ENCODE data around the gene ZNF618. TPM values are rescaled to one million over a fixed set of nuclear protein-coding genes. Genes with fewer than 3 reads are reported as not detected.

The ZNF618 gene
- total and polyA plus RNA-seq, 2 experiments from 2014 or later = 12.1 to 22.1 TPM

DNA sequence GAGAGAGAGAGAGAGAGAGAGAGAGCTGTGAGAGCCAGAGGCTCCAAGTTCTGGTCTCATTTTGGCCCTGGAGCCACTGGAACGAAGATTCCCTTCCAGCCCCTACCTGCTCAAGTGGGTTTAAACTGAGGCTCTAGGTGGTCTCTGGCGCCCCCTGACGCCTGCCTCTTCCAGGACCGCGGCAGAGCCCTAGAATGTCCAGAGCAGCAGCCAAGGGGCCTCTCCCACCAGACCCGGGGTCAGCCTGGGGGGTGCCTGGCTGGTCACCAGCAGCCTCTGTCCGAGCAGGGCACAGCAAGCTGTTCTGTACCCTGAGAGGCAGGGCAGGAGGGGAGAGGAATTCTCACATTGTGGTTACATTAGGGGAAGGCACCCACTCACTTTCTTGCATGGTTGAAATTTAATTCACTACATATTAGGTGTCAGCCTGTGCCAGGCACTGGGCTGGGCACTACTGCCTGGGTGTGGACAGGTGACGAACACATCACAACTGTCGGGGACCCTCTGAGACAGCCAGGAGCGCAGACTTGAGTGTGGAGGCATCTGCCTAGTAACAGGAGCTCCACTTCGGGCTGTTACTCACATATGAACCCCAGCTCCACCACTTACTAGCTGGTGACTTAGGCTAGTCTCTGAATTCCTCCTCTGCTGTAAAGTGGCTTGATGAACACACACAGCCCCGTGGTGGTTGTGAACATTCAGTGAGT, 157.4 kb downstream of the ZNF618 start:
- Mint-ChIP-seq H3K27me3 (ENCODE audit: insufficient read depth, low read depth, poor library complexity) (peaks cover 8% of the 10 kb centered on the region), H3K9me3 (no peaks in the 10 kb centered on the region; the same call in 2 of the 3 replicates), H3K27ac (no peak overlapping the region), H3K36me3 (ENCODE audit: low read depth) (peaks cover 35% of the 10 kb centered on the region), H3K4me3 (no peak overlapping the region), H3K4me1 (peaks cover 10% of the 10 kb centered on the region)
- ATAC-seq (peak; percentile 69), DNase-seq (ENCODE audit: low spot score) (peak; percentile 71)
- H3K36me3 ChIP-seq (ENCODE audit: insufficient read depth) = no peaks in the 10 kb centered on the region; the same call in 1 of the 2 replicates
- no peak overlapping the region for H3K4me2 ChIP-seq
- no peaks in the 10 kb centered on the region; the same call in 1 of the 2 replicates for H4K20me1 ChIP-seq (replicated peaks; ENCODE audit: insufficient read depth)
- TF ChIP-seq, protein P1, sequence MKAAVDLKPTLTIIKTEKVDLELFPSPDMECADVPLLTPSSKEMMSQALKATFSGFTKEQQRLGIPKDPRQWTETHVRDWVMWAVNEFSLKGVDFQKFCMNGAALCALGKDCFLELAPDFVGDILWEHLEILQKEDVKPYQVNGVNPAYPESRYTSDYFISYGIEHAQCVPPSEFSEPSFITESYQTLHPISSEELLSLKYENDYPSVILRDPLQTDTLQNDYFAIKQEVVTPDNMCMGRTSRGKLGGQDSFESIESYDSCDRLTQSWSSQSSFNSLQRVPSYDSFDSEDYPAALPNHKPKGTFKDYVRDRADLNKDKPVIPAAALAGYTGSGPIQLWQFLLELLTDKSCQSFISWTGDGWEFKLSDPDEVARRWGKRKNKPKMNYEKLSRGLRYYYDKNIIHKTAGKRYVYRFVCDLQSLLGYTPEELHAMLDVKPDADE (IDR thresholded peaks at IDR 0.05) = no peak
- TF ChIP-seq EZH2phosphoT487 (IDR thresholded peaks at IDR 0.05; ENCODE audit: unreplicated experiment) = no peak
- no peak for TF ChIP-seq POLR2AphosphoS5 (IDR thresholded peaks at IDR 0.05; ENCODE audit: low read depth)
- TF ChIP-seq, protein P2, sequence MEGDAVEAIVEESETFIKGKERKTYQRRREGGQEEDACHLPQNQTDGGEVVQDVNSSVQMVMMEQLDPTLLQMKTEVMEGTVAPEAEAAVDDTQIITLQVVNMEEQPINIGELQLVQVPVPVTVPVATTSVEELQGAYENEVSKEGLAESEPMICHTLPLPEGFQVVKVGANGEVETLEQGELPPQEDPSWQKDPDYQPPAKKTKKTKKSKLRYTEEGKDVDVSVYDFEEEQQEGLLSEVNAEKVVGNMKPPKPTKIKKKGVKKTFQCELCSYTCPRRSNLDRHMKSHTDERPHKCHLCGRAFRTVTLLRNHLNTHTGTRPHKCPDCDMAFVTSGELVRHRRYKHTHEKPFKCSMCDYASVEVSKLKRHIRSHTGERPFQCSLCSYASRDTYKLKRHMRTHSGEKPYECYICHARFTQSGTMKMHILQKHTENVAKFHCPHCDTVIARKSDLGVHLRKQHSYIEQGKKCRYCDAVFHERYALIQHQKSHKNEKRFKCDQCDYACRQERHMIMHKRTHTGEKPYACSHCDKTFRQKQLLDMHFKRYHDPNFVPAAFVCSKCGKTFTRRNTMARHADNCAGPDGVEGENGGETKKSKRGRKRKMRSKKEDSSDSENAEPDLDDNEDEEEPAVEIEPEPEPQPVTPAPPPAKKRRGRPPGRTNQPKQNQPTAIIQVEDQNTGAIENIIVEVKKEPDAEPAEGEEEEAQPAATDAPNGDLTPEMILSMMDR (conservative IDR thresholded peaks at IDR 0.05; ENCODE audit: low read depth in 2 of 2) = peak; percentile 70 to 89
- no peak for TF ChIP-seq ZNF114 (CRISPR knock-in tag; IDR thresholded peaks at IDR 0.05)
- peaks cover 4% of the 10 kb centered on the region; the same call in 1 of the 2 replicates for H3F3A ChIP-seq (replicated peaks; ENCODE audit: low read depth)
- H3K4me3 ChIP-seq = no peak overlapping the region
- H3K27ac ChIP-seq (ENCODE audit: low read depth) = no peak overlapping the region
- no peaks in the 10 kb centered on the region for H3K9me2 ChIP-seq (ENCODE audit: insufficient read depth)
- H3K27me3 ChIP-seq (ENCODE audit: insufficient read depth) = no peaks in the 10 kb centered on the region
- H3K79me2 ChIP-seq (replicated peaks; ENCODE audit: insufficient read depth) = no peaks in the 10 kb centered on the region
- H2AFZ ChIP-seq = no peak overlapping the region
- peaks cover 12% of the 10 kb centered on the region for H3K4me1 ChIP-seq (ENCODE audit: insufficient read depth)

DNA sequence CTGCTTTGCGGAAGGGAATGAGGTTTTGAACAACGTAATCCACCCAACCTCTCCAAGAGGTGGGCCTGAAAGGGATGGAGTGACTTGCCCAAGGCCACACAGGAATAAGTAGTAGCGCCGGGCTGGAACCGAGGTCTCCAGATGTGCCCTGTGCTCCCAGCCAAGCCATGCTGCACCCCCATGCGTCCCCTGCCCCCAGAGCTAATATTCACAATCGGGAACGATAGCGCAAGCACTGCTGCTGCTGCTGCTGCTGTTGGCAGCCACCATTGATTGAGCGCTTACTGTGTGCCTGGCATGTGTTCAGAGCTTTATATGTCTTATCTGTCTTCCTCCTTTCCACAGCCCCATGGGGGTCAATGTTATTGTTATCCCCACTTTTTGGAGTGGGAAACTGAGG, 158.1 kb downstream of the ZNF618 start:
- Histone ChIP-seq H3K27ac (ENCODE audit: low read depth) (no peak overlapping the region), H3K9me2 (ENCODE audit: insufficient read depth) (no peaks in the 10 kb centered on the region), H2AFZ (no peak overlapping the region), H4K20me1 (replicated peaks; ENCODE audit: insufficient read depth) (no peaks in the 10 kb centered on the region; the same call in 1 of the 2 replicates), H3K4me2 (no peak overlapping the region), H3K4me1 (ENCODE audit: insufficient read depth) (peaks cover 14% of the 10 kb centered on the region), H3K4me3 (no peak overlapping the region), H3F3A (replicated peaks; ENCODE audit: low read depth) (peaks cover 4% of the 10 kb centered on the region; the same call in 1 of the 2 replicates), H3K79me2 (replicated peaks; ENCODE audit: insufficient read depth) (no peaks in the 10 kb centered on the region), H3K27me3 (ENCODE audit: insufficient read depth) (no peaks in the 10 kb centered on the region), H3K36me3 (ENCODE audit: insufficient read depth) (no peaks in the 10 kb centered on the region; the same call in 1 of the 2 replicates)
- TF ChIP-seq, protein P3, sequence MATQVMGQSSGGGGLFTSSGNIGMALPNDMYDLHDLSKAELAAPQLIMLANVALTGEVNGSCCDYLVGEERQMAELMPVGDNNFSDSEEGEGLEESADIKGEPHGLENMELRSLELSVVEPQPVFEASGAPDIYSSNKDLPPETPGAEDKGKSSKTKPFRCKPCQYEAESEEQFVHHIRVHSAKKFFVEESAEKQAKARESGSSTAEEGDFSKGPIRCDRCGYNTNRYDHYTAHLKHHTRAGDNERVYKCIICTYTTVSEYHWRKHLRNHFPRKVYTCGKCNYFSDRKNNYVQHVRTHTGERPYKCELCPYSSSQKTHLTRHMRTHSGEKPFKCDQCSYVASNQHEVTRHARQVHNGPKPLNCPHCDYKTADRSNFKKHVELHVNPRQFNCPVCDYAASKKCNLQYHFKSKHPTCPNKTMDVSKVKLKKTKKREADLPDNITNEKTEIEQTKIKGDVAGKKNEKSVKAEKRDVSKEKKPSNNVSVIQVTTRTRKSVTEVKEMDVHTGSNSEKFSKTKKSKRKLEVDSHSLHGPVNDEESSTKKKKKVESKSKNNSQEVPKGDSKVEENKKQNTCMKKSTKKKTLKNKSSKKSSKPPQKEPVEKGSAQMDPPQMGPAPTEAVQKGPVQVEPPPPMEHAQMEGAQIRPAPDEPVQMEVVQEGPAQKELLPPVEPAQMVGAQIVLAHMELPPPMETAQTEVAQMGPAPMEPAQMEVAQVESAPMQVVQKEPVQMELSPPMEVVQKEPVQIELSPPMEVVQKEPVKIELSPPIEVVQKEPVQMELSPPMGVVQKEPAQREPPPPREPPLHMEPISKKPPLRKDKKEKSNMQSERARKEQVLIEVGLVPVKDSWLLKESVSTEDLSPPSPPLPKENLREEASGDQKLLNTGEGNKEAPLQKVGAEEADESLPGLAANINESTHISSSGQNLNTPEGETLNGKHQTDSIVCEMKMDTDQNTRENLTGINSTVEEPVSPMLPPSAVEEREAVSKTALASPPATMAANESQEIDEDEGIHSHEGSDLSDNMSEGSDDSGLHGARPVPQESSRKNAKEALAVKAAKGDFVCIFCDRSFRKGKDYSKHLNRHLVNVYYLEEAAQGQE (IDR thresholded peaks at IDR 0.05; ENCODE audit: unreplicated experiment) = no peak
- TF ChIP-seq, protein P1 (IDR thresholded peaks at IDR 0.05) = no peak
- no peak for TF ChIP-seq STAT1 (IDR thresholded peaks at IDR 0.05; ENCODE audit: unreplicated experiment)
- TF ChIP-seq JUNB (IDR thresholded peaks at IDR 0.05; ENCODE audit: unreplicated experiment) = no peak
- TF ChIP-seq, protein P2 (conservative IDR thresholded peaks at IDR 0.05; ENCODE audit: low read depth in 2 of 2) = no peak
- no peak for TF ChIP-seq CREB1 (CRISPR knock-in tag; IDR thresholded peaks at IDR 0.05; ENCODE audit: low read depth)
- Mint-ChIP-seq H3K36me3 (ENCODE audit: low read depth) (peaks cover 30% of the 10 kb centered on the region), H3K4me1 (peaks cover 12% of the 10 kb centered on the region), H3K9me3 (no peaks in the 10 kb centered on the region; the same call in 2 of the 3 replicates), H3K4me3 (no peak overlapping the region), H3K27ac (no peak overlapping the region), H3K27me3 (ENCODE audit: insufficient read depth, low read depth, poor library complexity) (peaks cover 8% of the 10 kb centered on the region)
- DNase-seq (ENCODE audit: low spot score) (no peak), ATAC-seq (no peak)
